GM21526 (cell line): ENCODE data around the gene SDK2.

Experiments used
- ATAC-seq: cut with Tn5 transposase; IDR thresholded peaks from one replicate; pipeline ENCODE4 v1.9.1; 2021; ENCODE audit warnings: moderate library complexity; ENCODE audit not compliant: unreplicated experiment, low FRiP score

SDK2 gene

DNA sequence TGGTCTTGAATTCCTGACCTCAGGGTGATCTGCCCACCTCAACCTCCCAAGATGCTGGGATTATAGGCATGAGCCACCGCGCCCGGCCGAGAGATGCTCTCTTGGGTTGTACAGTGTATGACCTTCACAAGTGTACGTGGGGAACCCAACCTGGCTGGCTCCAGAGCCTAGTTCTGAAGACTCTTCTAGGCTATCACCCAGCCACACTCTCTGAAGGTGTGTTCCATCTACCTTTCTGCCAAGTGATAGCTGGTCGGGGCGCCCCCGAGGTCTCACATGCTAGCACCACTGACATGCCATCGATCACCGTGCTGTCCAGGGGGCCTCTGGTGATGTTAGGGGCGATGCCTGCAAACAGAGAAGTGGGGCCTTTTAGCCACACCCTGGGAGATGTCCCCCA, 210.7 kb downstream of the SDK2 start:
- ATAC-seq, result no peak

DNA sequence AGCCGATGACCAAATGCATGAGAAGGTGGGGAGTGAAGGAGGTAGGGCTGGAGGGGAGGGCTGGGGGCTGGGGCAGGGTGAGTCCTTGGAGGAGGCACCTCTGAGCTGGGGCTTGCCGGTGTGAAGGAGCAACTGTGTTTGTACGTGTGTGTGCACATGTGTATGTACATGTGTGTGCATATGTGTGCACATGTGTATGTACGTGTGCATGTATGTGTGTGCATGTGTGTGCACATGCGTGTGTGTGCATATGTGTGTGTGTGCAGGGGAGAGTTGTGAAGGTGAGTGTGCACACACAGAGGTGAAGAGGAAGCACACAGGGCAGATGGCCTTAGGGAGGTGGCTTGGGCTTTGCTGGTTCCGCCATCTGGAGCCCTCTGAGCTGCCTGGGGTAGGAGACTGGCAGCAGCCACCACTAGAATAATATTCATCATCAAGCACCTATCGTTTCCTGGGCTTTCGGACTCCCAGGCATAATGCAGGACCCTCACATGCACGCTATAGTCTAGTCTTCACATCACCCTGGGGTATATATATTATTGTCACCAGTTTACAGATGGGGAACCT, 211.5 kb downstream of the SDK2 start:
- no peak for ATAC-seq

DNA sequence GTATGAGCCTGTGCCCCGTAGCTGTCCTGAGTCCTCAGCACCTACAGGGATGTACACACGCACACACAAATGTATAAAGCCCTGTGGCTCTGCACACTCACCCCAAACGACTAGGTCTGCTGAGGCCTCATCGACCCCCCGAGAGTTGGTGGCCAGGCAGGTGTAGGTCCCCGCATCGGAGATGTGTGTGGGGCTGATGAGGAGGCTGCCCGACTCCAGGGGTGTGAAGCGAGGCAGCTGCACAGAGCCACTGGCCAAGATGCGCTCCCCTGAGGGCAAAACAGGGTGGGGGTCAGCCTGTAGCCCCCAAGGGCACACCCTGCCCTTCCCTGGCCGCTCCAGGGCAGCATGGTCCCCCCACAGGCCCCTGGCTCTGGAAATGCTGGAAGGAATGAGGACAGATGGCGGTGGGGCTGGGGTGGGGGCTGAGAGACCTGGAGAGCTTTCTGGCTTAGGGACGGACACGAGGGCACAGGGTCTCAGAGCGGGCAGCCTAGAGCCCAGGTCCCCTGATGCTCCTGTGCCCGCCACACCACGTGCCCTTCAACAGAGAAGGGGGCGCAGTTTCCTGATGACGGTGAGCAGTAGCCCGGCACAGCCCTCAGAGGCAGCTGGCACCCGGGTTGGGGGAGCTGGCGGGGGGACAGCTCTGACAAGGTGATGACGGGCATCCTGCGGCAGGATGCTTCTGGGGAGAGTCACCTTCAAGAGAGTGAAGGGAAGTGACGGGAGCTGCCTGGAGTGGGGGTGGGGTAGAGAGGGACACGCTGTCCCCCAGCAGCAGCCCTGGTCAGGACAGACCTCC, 212.6 kb downstream of the SDK2 start:
- no peak for ATAC-seq

DNA sequence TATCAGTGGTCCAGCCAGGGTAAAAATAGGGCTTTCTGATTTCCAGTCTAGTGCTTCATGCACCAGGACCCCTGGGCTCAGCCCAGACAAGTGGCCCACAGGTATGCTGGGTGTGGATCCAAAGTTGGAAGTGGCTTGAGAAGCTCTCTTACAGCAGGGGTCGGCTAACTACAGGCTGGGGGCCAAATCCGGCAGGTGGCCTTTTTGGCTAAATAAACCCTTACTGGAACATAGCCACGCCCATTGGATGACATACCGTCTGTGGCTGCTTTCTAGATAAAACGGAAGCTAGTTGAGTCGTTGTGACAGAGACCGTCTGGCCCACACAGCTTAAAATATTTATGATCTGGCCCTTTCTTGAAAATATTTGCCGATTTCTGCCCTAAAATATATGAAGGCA, 213.4 kb downstream of the SDK2 start:
- ATAC-seq, result no peak

DNA sequence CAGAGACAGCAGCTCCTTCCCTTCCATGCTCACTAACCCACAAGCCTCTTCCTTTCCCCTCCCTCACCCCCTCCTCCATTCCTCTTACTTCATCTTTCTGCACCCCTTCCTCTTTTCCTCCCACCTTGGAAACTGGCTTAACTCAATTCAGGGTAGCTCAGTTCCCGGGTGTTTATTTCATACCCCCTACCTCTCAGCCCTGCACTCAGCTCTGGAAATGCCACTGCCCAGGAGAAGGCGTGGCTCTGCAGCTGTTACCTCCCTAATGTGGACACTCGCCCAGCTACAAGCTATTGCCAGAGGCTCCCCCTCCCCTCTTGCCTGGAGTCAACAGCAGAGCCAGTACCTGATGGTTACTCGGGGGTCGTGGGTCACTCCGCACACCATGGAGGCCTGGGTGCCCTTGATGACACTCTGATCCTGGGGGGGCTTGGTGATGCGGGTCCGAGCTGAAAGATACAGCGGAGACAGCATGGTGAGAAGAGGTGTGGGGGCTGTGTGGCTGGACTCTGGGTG, 214.0 kb downstream of the SDK2 start:
- no peak for ATAC-seq

DNA sequence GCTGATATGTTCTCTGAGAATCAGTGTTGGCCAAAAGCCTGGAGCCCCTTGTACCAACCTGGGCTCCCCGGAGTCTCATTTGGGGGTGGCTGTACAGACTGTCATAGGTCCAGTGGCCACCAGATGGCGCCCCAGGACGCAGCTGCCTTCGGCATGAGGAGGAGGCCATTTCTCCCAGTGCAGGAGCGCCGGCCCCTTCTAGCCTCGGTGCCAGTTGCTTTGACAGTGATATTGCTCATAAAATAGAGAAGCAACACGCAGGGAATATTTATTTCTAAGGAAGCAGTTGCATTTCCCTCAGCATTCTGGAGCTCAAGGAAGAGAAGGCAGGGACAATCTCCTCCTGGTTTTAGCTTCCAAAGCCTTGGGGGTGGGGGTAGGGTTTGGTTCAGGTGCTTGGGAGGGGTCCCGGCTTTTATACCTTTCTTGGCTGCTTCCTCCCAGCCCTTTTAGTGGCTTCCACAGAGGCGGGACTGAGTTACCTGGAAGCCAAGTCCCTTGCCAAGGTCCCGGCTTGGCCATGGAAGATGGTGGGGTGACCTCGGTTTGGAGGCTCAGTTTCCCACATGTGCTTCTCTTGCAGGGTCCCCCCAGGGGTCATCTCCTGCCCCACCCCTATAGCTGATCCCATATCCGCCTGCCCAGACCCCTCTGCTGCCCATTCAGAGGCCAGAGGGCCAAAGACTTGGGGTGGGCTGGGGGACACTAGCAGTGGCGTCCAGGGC, 214.6 kb downstream of the SDK2 start:
- ATAC-seq, result peak; percentile 89

DNA sequence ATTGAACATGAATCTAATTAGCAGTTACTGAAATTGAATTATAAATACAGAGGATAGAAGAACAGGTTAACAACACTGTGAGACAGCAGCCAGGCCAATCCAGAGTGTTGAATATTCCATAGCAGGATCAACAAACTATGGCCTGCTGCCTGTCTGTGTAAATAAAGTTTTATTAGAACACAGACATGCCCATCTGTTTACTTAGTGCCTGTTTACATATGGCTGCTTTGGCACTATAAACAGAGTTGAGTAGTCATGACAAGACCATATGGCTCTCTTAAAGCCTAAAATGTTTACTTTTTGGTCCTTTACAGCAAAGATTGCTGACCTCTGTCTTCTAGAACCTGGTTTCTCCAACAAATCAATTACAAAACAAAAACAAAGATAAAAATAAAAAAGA, 217.0 kb downstream of the SDK2 start:
- ATAC-seq, result no peak

DNA sequence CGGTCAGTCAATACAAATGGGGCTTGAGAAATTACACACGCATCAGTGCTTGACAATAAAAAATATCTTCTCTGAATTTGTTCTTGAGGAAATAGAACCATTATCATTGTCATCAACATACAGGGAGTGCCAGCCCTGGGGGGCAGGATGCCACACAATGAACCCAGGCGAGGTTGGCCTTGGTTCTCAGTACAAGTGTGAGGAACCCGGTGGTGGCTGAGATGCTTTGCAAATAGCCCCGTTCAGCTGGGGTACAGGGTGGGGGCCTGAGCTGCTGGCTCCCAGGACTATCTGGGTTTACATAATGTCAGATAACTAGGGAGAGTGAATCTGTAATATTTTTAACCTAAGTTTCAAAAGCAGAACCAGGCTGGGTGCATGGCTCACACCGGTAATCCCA, 219.7 kb downstream of the SDK2 start:
- no peak for ATAC-seq

DNA sequence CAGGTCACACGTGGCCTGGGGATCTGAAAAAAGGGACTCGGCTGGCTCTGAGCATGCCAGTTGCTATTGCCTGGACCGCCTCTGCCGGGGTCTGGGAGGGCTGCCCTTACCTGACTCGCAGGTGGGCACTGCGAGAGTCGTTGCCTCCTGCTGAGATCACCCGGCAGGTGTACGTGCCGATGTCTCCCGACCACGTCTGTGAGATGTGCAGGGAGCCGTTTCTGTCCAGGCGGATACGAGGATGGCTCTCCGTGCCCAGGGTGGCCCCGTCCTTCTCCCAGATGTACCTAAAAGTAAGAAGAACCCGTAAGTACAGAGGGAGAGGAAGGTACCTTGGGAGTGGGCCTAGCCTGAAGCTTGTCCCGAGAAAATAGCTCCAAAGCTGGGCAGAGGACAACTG, 220.4 kb downstream of the SDK2 start:
- no peak for ATAC-seq

DNA sequence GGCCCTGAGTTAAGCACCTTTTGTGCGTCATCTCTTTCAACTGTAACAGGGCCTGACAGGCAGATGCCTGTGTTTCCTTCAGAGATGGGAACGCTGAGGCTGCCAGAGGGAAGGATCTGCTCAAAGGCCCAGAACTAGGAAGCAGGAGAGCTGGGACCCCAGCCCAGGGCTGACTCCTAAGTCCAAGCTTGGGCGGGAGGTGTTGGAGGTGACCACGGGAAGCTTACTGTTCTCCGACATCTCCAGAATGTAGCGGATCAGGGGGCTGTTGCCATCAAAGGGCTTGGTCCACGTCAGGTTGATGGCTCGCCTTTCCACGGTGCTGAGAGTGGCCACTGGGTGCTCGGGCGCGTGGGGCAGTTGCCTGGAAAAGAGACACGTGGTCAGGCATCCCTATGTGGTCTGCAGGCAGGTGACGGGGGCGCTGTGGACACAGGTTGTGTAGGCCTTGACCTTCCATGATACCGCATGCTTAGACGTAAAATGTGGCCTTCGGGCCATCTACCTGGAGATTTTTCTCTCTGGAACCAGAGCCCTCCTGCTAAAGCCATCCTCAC, 221.0 kb downstream of the SDK2 start:
- no peak for ATAC-seq

DNA sequence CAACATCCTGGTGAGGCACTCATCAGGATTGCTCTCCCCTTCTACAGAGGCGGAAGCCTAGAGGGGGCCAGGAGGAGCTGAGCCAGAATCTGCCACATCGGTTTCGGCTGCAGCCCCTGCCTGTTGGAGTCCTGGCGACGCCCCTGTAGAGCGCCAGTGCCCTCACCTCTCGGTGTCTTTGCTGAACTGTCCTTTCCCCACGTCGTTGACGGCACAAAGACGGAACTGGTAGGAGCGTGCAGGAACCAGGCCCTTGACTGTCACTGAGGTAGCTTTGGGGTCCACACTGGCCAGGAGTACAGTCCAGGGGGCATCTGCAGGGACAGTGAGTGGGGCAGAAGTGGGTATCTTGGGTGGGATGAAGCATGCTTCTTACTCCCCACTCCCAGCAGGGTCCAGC, 222.1 kb downstream of the SDK2 start:
- ATAC-seq, result no peak

DNA sequence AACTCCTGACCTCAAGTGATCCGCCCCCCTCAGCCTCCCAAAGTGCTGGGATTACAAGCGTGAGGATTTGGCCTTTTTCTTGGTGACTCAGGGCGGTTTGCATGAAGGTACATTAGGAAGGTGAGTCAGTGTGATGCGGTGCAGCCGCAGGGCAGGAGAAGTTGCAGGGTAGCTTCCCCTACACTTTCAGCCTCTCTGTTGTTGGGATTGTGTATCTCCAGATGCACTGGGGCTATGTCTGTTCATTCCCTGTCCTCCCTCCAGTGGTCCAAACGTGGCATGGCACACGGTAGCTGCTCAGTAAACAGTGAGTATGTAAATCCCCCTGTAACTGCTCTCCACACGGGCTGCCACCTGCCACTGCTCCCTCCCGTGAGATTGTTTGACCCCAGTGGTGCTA, 223.3 kb downstream of the SDK2 start:
- no peak for ATAC-seq

DNA sequence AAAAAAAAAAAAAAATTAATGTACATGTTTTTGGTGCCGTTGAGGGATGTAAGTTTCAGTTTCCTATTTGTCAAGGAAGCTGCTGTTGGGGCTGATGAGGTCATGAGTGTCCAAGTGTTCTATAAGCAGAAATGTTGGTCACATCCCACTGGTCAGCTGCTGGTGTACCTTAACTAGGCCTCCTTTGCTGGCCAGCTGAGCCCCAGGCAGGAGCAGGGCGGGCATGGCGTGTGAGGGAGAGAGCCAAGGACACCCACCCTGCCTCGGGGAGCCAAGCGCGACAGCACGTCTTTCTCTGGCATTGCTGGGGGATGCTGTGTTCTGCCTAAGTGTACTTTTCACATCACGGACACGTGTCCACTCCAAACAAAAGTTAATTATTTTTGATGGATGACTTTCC, 224.4 kb downstream of the SDK2 start:
- ATAC-seq, result no peak

DNA sequence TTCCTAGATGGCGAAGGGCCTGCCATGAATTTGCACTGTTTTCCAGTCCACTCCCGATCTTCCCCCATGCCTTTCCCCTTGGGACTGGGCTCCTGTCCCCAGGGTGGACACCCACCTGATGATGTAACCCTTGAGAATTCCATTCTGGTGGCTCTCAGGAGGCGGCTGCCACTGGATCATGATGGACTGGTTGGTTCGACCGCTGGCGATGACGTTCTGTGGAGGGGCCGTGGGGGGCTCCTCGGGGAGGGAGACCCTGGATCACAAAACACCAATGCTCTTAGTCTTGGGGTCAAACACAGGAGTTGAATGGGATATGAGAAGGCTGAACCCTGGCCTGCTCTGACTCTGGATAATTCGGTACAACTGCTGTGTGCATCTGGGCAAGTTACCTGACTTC, 225.2 kb downstream of the SDK2 start:
- no peak for ATAC-seq

DNA sequence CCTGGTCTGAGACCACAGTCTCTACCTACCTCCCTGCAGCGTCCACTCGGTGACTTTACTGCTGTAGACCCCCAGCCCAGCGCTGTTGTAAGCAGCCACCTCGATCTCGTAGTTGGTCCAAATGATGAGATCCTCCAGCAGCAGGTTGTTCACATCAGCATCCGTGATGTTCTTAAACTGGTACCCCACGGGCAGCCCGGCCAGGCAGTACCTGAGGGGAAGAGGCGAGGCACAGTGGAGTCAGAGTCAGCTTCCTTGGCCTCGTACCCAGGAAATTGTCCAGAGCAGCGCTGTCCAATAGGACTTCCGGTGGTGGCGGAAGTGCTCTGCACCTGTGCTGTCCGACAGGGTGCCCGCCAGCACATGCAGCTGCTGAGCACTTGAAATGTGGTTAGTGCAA, 228.5 kb downstream of the SDK2 start:
- no peak for ATAC-seq

DNA sequence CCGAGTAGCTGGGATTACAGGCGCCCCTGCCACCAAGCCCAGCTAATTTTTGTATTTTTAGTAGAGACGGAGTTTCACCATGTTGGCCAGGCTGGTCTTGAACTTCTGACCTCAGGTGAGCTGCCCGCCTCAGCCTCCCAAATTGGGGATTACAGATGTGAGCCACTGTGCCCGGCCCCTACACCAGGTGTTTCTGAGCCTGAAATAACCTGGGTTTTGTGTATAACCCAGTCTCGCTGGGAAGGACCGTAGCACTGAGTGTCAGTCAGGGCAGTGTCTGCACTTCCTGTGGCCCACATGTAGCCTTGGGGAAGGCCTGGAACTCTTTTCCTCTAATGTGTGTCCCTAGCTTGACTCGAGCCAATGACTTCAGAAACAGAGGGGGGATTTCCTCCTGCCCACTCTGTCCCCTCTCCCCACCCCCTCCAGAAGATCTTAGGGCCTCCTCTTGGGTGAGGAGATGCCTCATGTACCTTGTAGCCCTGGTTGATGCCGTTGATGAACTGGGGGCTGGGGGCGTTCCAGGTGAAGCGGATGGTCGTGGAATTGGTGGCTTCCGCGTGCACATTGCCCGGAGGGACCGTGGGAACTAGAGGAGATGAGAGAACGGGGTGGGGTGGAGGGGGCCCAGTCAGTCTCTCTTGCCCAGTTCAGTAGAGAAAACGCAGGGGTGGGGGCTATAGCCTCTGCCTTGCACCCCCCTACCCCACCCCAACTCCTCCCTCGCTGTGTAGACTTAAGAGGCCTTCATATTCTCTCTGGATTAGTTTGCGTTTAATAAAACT, 229.9 kb downstream of the SDK2 start:
- no peak for ATAC-seq

DNA sequence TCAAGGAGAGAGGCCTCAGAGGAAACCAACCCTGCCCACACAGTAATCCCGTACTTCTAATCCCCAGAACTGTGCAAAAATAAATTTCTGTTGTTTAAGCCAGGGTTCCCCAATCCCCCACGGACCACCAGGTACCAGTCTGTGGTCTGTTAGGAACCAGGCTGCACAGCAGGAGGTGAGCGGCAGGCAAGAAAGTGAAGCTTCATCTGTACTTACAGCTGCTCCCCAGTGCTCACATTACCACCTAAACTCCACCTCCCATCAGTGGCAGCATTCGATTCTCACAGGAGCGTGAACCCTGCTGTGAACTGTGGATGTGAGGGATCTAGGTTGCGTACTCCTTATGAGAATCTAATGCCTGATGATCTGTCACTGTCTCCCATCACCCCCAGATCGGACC, 231.3 kb downstream of the SDK2 start:
- no peak for ATAC-seq

DNA sequence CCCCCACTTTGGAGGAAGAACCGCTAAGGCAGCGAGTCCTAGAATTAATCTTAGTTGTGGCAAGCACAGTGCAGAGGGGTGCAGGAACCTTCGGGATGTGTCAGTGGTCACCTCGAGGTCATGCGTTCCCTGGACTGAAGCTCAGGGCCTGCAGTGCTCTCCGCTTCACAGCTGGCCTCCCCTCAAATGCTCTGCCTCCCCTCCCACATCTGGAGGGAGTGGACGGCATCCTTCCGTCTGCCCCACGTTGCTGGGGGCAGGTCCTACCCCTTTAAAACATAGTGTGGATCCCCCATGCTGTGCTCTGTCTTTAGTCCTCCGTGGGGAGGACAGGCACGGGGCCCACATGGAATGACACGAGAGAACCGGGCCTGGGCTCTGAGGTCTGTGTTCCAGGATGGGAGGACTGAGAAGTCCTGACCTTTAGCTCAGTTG, 232.9 kb downstream of the SDK2 start:
- ATAC-seq, result no peak

DNA sequence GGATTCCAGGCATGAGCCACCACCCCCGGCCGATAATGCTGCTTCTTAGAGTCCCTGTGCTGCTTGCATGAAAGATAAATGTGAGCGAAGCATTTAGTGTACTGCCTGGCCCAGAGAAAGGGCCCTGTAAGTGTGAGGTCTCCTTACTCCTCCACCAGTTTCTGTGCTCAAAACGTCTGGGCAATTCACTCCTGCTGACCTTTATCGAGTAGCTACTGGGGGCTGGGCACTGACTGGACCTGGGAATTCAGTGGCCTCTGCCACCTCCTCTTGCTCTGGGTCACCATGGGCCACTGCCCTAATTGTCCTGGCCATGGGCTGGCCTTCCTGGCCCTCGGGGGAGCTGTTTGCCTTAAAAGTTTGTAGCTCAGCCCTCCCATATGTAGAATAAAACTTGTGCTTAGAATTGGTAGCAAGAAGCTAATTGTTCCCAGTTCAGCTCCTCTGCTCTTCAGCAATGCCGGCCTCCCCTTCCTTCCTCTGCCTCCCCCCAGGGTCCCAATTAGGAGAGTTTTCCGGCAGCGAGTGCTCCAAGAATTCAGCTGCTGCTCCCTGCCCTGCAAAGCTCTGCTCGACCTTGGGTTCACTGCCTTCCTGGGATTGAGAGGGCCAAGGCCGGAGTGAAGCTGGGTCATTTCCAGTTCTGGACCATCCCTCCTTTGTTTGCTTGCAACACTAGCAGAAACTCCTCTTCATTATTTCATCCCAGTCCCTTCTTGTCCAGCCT, 233.5 kb downstream of the SDK2 start:
- no peak for ATAC-seq

DNA sequence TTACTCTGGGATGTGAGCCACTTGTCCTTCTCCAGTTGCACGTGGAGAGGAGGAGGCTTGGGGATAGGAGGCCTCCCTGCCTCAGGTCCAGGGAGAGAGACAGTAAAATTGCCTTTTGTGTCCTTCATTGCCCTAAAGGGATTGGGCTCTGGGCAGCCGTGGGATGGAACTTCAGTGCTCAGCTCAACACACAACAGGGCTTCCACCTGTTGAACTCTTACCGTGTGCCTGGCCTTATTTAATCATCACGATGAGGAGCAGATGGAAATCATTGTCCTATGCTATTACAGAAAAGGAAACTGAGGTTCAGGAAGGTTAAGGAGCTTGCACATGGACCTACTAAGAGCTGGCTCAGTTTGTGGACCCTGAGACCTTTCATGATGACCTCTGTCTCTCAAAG, 240.0 kb downstream of the SDK2 start:
- no peak for ATAC-seq
